Measurements from ENCODE around the gene HHATL. TPM values are rescaled to one million over a fixed set of nuclear protein-coding genes. Genes with fewer than 3 reads are reported as not detected.
A peak's percentile ranks its signal among the peaks of the same experiment; 100 is the strongest.

The HHATL gene
- not detected in 2 replicates for polyA plus RNA-seq (2011; rRNA removed)
- not detected in 2 replicates for polyA minus RNA-seq (2011; rRNA and poly(A)+ RNA removed)

- DNase-seq (ENCODE audit: low read depth, low spot score), result no peak
- ChIA-PET CTCF (interaction anchor here (1.2 kb wide), 1 partner anchor 43 kb away, joined by 3 read pairs; no protein-coding TSS in a partner anchor), POLR2A (no interaction called here)
- Histone ChIP-seq H3K4me3 (ENCODE audit: low read depth, low read length) (no peak within 1 kb of the TSS), H3K9me3 (ENCODE audit: control insufficient read depth, insufficient read depth, low read length) (no peaks in the 10 kb centered on the region), H3K27me3 (ENCODE audit: control insufficient read depth, insufficient read depth, low read length) (peaks cover 16% of the 10 kb centered on the region), H3K27ac (ENCODE audit: low read depth, low read length) (no peak within 1 kb of the TSS)
- TF ChIP-seq CTCF (IDR thresholded peaks at IDR 0.05; ENCODE audit: low read depth, low read length), result no peak
These were observed at the start of gene HHATL for GRCh38 chr3:42702066-42702951. Gene HHATL, minus strand, starts transcription at chr3:42702798. Its CDS starts 1,972 bp downstream, at chr3:42700826.

GRCh38 chr3:42751609-42752008, 49.0 kb upstream of the HHATL start:
- CTCF ChIA-PET, result interaction anchor here (0.7 to 1.8 kb wide), 4 partner anchors 69 to 522 kb away, joined by 3 to 4 read pairs (median 4); partner anchors contain the start of gene NKTR
- no peak overlapping the region for H3K4me3 ChIP-seq (ENCODE audit: low read depth, low read length)
- no peaks in the 10 kb centered on the region for H3K9me3 ChIP-seq (ENCODE audit: control insufficient read depth, insufficient read depth, low read length)
- TF ChIP-seq CTCF (IDR thresholded peaks at IDR 0.05; ENCODE audit: low read depth, low read length), result no peak
- no peak for DNase-seq (ENCODE audit: low read depth, low spot score)
- peaks cover 14% of the 10 kb centered on the region for H3K27me3 ChIP-seq (ENCODE audit: control insufficient read depth, insufficient read depth, low read length)
- POLR2A ChIA-PET, result no interaction called here
- no peak overlapping the region for H3K27ac ChIP-seq (ENCODE audit: low read depth, low read length)

- Histone ChIP-seq H3K4me3 (ENCODE audit: low read depth, low read length) (no peak overlapping the region), H3K9me3 (ENCODE audit: control insufficient read depth, insufficient read depth, low read length) (no peaks in the 10 kb centered on the region), H3K27ac (ENCODE audit: low read depth, low read length) (no peak overlapping the region), H3K27me3 (ENCODE audit: control insufficient read depth, insufficient read depth, low read length) (peaks cover 12% of the 10 kb centered on the region)
- no peak for DNase-seq (ENCODE audit: low read depth, low spot score)
- TF ChIP-seq CTCF (IDR thresholded peaks at IDR 0.05; ENCODE audit: low read depth, low read length), result no peak
- CTCF ChIA-PET, result interaction anchor here (0.7 to 1.8 kb wide), 3 partner anchors 70 to 255 kb away, joined by 3 to 4 read pairs (median 3); partner anchors contain the start of gene NKTR
- POLR2A ChIA-PET, result no interaction called here
These were observed 48.2 kb upstream of the HHATL start for GRCh38 chr3:42750834-42751233.

- DNase-seq (ENCODE audit: low read depth, low spot score), result no peak
- CTCF ChIA-PET, result interaction anchor here (0.6 to 1.7 kb wide), 3 partner anchors 8 to 125 kb away, joined by 3 to 7 read pairs (median 4); no protein-coding TSS in a partner anchor
These were observed 47.2 kb upstream of the HHATL start for GRCh38 chr3:42749753-42750231.

More at GRCh38 chr3:42749753-42750231, 47.2 kb upstream of the HHATL start:
- Histone ChIP-seq H3K27ac (ENCODE audit: low read depth, low read length) (no peak overlapping the region), H3K27me3 (ENCODE audit: control insufficient read depth, insufficient read depth, low read length) (peaks cover 11% of the 10 kb centered on the region), H3K9me3 (ENCODE audit: control insufficient read depth, insufficient read depth, low read length) (no peaks in the 10 kb centered on the region), H3K4me3 (ENCODE audit: low read depth, low read length) (no peak overlapping the region)
- POLR2A ChIA-PET, result interaction anchor here (0.6 kb wide), 1 partner anchor 585 kb away, joined by 4 read pairs; no protein-coding TSS in a partner anchor
- TF ChIP-seq CTCF (IDR thresholded peaks at IDR 0.05; ENCODE audit: low read depth, low read length), result peak; percentile 64

All from AG04450 (cell line).